ENCODE measurements around the gene VCAN. TPM values are rescaled to one million over a fixed set of nuclear protein-coding genes. Genes with fewer than 3 reads are reported as not detected.

VCAN gene
- total and polyA plus RNA-seq, 3 donors from 2014 or later: 15.7 to 23.4 (median 22.8) TPM

DNA sequence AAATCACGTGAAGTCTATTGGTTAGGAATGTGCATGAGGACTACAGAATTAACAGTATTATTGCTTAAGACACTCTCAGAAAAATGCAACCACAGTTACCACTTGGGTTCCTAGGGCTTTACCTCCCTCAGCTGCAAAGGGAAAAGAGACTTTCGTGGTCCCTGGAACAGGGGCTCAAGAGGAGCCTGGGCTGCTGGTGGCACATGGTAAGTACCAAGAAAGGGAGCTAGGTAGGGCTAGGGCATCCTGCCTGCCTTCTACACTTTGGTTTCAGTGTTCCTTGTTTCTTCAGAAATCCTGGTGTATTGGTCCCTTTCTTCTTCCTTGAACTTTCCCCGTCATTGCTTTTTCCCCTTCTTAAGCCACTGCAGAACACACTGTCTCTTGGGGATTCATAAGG, 7.3 kb upstream of the VCAN start:
- no peaks in the 10 kb centered on the region for H3K4me1 ChIP-seq
- 67 to 70% methylated on average over 3 of the region's 3 CpGs for WGBS, 2 donors
- intact Hi-C loops (cut with DNase I; ENCODE audit: low total_unique reads): no loop called here
- H3K9me3 ChIP-seq: no peaks in the 10 kb centered on the region
- no peak for TF ChIP-seq POLR2A (IDR thresholded peaks at IDR 0.05)
- TF ChIP-seq, protein P1, sequence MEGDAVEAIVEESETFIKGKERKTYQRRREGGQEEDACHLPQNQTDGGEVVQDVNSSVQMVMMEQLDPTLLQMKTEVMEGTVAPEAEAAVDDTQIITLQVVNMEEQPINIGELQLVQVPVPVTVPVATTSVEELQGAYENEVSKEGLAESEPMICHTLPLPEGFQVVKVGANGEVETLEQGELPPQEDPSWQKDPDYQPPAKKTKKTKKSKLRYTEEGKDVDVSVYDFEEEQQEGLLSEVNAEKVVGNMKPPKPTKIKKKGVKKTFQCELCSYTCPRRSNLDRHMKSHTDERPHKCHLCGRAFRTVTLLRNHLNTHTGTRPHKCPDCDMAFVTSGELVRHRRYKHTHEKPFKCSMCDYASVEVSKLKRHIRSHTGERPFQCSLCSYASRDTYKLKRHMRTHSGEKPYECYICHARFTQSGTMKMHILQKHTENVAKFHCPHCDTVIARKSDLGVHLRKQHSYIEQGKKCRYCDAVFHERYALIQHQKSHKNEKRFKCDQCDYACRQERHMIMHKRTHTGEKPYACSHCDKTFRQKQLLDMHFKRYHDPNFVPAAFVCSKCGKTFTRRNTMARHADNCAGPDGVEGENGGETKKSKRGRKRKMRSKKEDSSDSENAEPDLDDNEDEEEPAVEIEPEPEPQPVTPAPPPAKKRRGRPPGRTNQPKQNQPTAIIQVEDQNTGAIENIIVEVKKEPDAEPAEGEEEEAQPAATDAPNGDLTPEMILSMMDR (IDR thresholded peaks at IDR 0.05): no peak
- H3K27ac ChIP-seq: no peak overlapping the region
- H3K36me3 ChIP-seq (ENCODE audit: low read depth, missing control alignments): no peaks in the 10 kb centered on the region
- no peaks in the 10 kb centered on the region for H3K27me3 ChIP-seq
- no peak for DNase-seq
- H3K4me3 ChIP-seq: no peak overlapping the region

DNA sequence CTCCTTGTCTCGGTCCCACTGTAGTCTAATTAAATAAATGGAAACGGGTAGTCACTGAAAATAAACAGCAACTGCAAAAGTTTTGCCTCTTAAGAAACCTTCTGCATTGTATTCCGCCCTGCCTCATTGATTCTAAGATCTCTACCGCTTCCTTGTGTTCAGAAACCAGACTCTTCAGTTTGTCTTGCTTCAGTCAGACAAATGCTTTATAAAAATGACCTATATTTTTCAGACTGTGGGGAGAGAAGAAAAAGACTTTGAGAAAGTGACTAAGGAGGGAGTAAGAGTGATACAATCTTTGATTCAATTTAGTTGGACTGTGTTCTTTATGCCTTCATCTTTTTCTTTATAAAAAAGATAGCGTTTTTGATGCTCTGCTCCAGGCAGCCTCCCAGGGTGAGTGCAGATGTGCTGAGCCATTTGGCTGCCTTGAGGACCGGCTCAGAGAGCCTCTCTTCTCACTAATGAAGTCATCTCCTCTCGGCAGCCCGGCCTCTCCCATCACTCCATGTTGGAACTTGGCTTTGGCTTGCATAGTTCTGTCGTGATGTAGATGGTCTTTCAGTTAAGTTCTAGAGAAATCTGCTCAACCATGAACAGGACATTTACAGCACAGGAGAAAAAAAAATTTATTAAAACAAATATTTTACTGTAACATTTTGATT, 4.0 kb upstream of the VCAN start:
- Histone ChIP-seq H3K4me1 (peaks cover 11% of the 10 kb centered on the region), H3K36me3 (ENCODE audit: low read depth, missing control alignments) (no peaks in the 10 kb centered on the region), H3K9me3 (no peaks in the 10 kb centered on the region), H3K27me3 (no peaks in the 10 kb centered on the region), H3K27ac (no peak overlapping the region), H3K4me3 (no peak overlapping the region)
- intact Hi-C loops (cut with DNase I; ENCODE audit: low total_unique reads): no loop called here
- 71 to 74% methylated on average over 9 of the region's 9 CpGs for WGBS, 2 donors
- DNase-seq: no peak
- TF ChIP-seq, protein P1 (IDR thresholded peaks at IDR 0.05): no peak
- no peak for TF ChIP-seq POLR2A (IDR thresholded peaks at IDR 0.05)

- DNase-seq: no peak
- Histone ChIP-seq H3K36me3 (ENCODE audit: low read depth, missing control alignments) (no peaks in the 10 kb centered on the region), H3K9me3 (no peaks in the 10 kb centered on the region), H3K27ac (no peak overlapping the region), H3K27me3 (no peaks in the 10 kb centered on the region), H3K4me1 (peaks cover 11% of the 10 kb centered on the region), H3K4me3 (no peak overlapping the region)
- intact Hi-C loops (cut with DNase I; ENCODE audit: low total_unique reads): no loop called here
- TF ChIP-seq, protein P1 (IDR thresholded peaks at IDR 0.05): no peak
- no peak for TF ChIP-seq POLR2A (IDR thresholded peaks at IDR 0.05)
Measured at GRCh38 chr5:83469075-83469474, 2.5 kb upstream of the VCAN start.

- no peaks in the 10 kb centered on the region for H3K36me3 ChIP-seq (ENCODE audit: low read depth, missing control alignments)
- intact Hi-C loops (cut with DNase I; ENCODE audit: low total_unique reads): no loop called here
- 9 to 12% methylated on average over 15 of the region's 15 CpGs for WGBS, 2 donors
- DNase-seq: peak; percentile 15
- no peak for TF ChIP-seq POLR2A (IDR thresholded peaks at IDR 0.05)
- TF ChIP-seq, protein P1 (IDR thresholded peaks at IDR 0.05): no peak
- H3K4me1 ChIP-seq: peaks cover 11% of the 10 kb centered on the region
- H3K27me3 ChIP-seq: no peaks in the 10 kb centered on the region
- H3K4me3 ChIP-seq: peak overlapping the region; percentile 60 to 71
- H3K9me3 ChIP-seq: no peaks in the 10 kb centered on the region
- H3K27ac ChIP-seq: peak overlapping the region; percentile 63 to 70
Measured at GRCh38 chr5:83470526-83471404, 779 bp upstream of the VCAN start.
